ENCODE results near the gene SS18L1. TPM values are rescaled to one million over a fixed set of nuclear protein-coding genes. Genes with fewer than 3 reads are reported as not detected.

Gene SS18L1
- total RNA-seq, 1 donor from 2014 or later, result 16.3 TPM

DNA sequence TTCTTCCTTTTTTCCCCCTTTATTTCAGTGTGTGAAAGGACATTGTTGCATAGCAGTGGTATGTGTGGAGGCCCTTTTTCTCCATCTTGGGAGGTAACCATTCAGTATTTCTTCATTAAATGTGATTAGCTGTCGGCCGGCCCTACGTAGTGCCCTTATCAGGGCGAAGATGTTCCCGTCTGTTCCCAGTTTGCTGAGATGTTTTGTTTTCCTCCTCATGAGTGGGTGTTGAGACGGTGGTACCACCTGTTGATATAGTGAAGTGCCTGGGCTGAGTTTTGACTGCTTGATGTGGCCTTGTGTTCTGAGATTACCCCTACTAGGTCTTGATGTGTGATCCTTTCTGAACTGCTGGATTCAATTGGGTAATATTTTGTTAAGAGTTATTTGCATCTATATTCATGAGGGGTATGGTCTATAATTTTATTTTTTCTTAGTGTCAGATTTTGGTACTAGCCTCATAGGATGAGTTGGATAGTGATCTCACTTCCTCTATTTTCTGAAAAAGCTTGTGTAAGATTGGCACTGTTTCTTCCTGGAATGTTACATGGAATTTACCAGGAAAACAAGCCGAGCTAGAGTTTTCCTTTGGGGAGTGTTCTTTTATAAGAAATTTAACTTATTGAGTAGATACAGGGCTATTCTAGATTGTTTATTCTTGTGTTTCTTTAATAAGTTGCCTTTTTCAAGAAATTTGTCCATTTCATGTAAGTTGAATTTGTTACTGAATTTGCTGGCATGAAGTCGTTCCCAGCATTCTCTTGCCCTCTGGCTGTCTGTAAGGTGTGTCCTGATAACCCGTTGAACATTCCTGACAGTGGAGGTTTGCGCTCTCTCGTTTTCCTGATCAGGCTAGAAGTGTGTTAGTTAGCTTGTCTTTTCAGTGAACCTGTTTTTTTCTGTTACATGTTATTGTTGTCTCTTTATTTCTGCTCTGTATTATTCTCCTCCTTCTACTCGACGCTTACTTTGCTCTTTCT lies 43.6 kb downstream of the SS18L1 start:
- no peak for FAIRE-seq

DNA sequence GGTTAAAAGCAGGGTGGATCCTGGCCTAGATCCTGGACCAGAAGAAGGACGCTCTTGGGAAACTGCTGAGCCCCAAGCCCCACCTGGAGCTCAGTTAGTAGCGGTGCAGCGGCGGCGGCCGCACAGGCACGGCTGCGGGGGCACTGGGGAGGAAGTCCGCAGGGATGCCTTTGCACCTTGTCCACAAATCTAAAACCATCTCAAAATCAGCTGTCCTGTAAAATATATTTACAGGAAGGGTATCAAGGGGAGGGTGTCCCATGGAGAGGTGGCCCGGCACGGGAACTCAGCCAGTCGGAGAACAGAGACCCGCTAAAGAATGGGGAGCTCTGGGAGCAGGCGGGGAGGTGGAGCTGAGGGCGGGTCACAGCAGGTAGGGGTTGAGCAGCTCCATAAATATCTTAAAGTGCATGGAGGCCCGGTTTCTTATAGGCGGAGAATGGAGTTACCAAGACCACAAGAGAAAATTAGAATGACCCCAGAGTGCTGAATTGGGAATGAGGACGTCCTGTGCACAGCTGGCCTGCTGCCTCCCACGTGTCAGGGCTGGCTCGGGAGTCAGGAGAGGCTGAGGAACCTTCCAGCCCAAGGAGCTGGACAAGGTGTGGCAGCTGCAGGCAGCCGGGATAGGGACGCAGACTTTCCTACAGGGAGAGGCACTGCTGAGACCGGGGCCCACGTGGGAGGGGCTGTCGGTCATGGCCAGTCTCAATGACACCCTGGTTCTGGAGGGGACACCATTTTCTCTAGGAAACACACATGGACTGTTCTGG lies 47.3 kb downstream of the SS18L1 start:
- Histone ChIP-seq H3K27ac (ENCODE audit: low read depth, low read length) (no peak overlapping the region), H3K4me3 (ENCODE audit: insufficient read depth, low read depth, low read length) (no peak overlapping the region), H4K20me1 (ENCODE audit: insufficient read depth, low read length) (peaks cover 69% of the 10 kb centered on the region), H2AFZ (ENCODE audit: low read depth, low read length) (no peak overlapping the region), H3K9me3 (ENCODE audit: insufficient read depth, low read depth, low read length) (no peaks in the 10 kb centered on the region), H3K4me2 (ENCODE audit: low read length) (no peak overlapping the region), H3K27me3 (ENCODE audit: insufficient read depth, low read length) (no peaks in the 10 kb centered on the region), H3K36me3 (ENCODE audit: insufficient read depth, low read length) (peaks cover 9% of the 10 kb centered on the region), H3K9ac (ENCODE audit: low read length) (no peak overlapping the region), H3K4me1 (ENCODE audit: insufficient read depth, low read length) (peaks cover 5% of the 10 kb centered on the region), H3K79me2 (ENCODE audit: insufficient read depth, low read length) (peaks cover 61% of the 10 kb centered on the region)
- Mint-ChIP-seq H3K4me3 (ENCODE audit: unreplicated experiment) (no peak overlapping the region), H3K4me1 (ENCODE audit: low read depth, unreplicated experiment) (peaks cover 11% of the 10 kb centered on the region), H3K9me3 (ENCODE audit: unreplicated experiment) (no peaks in the 10 kb centered on the region), H3K27ac (ENCODE audit: unreplicated experiment) (no peak overlapping the region), H3K27me3 (ENCODE audit: low read depth, unreplicated experiment) (no peaks in the 10 kb centered on the region), H3K36me3 (ENCODE audit: low read depth, unreplicated experiment) (peaks cover 10% of the 10 kb centered on the region)
- DNase-seq (ENCODE audit: low read depth) (no peak), FAIRE-seq (no peak)
- TF ChIP-seq, protein P1, sequence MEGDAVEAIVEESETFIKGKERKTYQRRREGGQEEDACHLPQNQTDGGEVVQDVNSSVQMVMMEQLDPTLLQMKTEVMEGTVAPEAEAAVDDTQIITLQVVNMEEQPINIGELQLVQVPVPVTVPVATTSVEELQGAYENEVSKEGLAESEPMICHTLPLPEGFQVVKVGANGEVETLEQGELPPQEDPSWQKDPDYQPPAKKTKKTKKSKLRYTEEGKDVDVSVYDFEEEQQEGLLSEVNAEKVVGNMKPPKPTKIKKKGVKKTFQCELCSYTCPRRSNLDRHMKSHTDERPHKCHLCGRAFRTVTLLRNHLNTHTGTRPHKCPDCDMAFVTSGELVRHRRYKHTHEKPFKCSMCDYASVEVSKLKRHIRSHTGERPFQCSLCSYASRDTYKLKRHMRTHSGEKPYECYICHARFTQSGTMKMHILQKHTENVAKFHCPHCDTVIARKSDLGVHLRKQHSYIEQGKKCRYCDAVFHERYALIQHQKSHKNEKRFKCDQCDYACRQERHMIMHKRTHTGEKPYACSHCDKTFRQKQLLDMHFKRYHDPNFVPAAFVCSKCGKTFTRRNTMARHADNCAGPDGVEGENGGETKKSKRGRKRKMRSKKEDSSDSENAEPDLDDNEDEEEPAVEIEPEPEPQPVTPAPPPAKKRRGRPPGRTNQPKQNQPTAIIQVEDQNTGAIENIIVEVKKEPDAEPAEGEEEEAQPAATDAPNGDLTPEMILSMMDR (IDR thresholded peaks at IDR 0.05; ENCODE audit: insufficient read depth, low read depth, low read length), result no peak
- no peak for TF ChIP-seq EZH2 (IDR thresholded peaks at IDR 0.05; ENCODE audit: insufficient read depth, low read length)

More for the DNA sequence above, 43.6 kb downstream of the SS18L1 start:
- H3K36me3 Mint-ChIP-seq (ENCODE audit: low read depth, unreplicated experiment), result peaks cover 5% of the 10 kb centered on the region
- no peaks in the 10 kb centered on the region for H3K27me3 Mint-ChIP-seq (ENCODE audit: low read depth, unreplicated experiment)
- no peaks in the 10 kb centered on the region for H3K9me3 ChIP-seq (ENCODE audit: insufficient read depth, low read depth, low read length)
- H3K27ac Mint-ChIP-seq (ENCODE audit: unreplicated experiment), result peak overlapping the region; percentile 53
- no peaks in the 10 kb centered on the region for H3K27me3 ChIP-seq (ENCODE audit: insufficient read depth, low read length)
- peaks cover 46% of the 10 kb centered on the region for H4K20me1 ChIP-seq (ENCODE audit: insufficient read depth, low read length)
- TF ChIP-seq, protein P1 (IDR thresholded peaks at IDR 0.05; ENCODE audit: insufficient read depth, low read depth, low read length), result no peak
- peak overlapping the region; percentile 67 for H3K4me3 Mint-ChIP-seq (ENCODE audit: unreplicated experiment)
- H3K4me2 ChIP-seq (ENCODE audit: low read length), result peak overlapping the region; percentile 20
- DNase-seq (ENCODE audit: low read depth), result peak; percentile 27
- H3K4me1 Mint-ChIP-seq (ENCODE audit: low read depth, unreplicated experiment), result peaks cover 16% of the 10 kb centered on the region
- peaks cover 12% of the 10 kb centered on the region for H3K4me1 ChIP-seq (ENCODE audit: insufficient read depth, low read length)
- H2AFZ ChIP-seq (ENCODE audit: low read depth, low read length), result no peak overlapping the region
- H3K4me3 ChIP-seq (ENCODE audit: insufficient read depth, low read depth, low read length), result no peak overlapping the region
- no peak overlapping the region for H3K27ac ChIP-seq (ENCODE audit: low read depth, low read length)
- H3K9me3 Mint-ChIP-seq (ENCODE audit: unreplicated experiment), result no peaks in the 10 kb centered on the region
- peaks cover 5% of the 10 kb centered on the region for H3K36me3 ChIP-seq (ENCODE audit: insufficient read depth, low read length)
- peaks cover 84% of the 10 kb centered on the region for H3K79me2 ChIP-seq (ENCODE audit: insufficient read depth, low read length)
- H3K9ac ChIP-seq (ENCODE audit: low read length), result no peak overlapping the region

Measured in astrocyte (in vitro differentiated cells and primary cell).